Measurements from ENCODE around the gene CCR3.

DNA sequence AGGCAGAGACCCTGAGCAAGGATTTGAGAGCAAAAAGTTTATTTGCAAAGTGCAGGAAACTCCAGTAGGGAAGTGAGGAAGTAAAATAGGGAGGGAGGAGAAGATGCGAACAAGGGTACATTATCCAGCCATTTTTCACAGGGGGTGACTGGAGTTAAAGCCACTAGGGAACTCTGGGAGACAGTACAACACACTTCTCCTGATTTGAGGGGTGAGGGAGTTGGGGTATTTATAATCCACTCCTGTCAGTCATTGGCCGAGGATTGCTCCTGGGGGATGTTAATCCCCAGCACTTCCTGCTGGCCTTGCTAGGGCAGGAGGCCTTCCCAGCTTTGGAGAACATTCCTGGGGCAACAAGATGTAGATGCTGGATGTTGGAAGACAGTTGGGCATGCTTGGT lies 28.2 kb downstream of the CCR3 start:
- TF ChIP-seq, protein P1, sequence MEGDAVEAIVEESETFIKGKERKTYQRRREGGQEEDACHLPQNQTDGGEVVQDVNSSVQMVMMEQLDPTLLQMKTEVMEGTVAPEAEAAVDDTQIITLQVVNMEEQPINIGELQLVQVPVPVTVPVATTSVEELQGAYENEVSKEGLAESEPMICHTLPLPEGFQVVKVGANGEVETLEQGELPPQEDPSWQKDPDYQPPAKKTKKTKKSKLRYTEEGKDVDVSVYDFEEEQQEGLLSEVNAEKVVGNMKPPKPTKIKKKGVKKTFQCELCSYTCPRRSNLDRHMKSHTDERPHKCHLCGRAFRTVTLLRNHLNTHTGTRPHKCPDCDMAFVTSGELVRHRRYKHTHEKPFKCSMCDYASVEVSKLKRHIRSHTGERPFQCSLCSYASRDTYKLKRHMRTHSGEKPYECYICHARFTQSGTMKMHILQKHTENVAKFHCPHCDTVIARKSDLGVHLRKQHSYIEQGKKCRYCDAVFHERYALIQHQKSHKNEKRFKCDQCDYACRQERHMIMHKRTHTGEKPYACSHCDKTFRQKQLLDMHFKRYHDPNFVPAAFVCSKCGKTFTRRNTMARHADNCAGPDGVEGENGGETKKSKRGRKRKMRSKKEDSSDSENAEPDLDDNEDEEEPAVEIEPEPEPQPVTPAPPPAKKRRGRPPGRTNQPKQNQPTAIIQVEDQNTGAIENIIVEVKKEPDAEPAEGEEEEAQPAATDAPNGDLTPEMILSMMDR (conservative IDR thresholded peaks at IDR 0.05) = no peak
- TF ChIP-seq ZFX (IDR thresholded peaks at IDR 0.05) = no peak
